HG03135 (cell line): ENCODE measurements around the gene OR2H1.

ENCODE experiments used
- ATAC-seq: cut with Tn5 transposase; IDR thresholded peaks from one replicate; pipeline ENCODE4 v1.9.1; 2021; ENCODE audit warnings: mild to moderate bottlenecking, moderate library complexity; ENCODE audit not compliant: unreplicated experiment

OR2H1 gene

GRCh38 chr6:29509239-29509638 lies 52.3 kb downstream of the OR2H1 start:
- no peak for ATAC-seq

- no peak for ATAC-seq
These were observed 52.8 kb downstream of the OR2H1 start for GRCh38 chr6:29509711-29510110.

GRCh38 chr6:29510202-29510601 lies 53.2 kb downstream of the OR2H1 start:
- no peak for ATAC-seq

GRCh38 chr6:29510746-29511300 lies 53.9 kb downstream of the OR2H1 start:
- ATAC-seq, result no peak
